Stomach (tissue), 4 donors: ENCODE data around the gene PLPPR2.

Experiments
- CTCF ChIP-seq, 7 experiments: fragments of 450-650 bp in 4 of 7; fragments of 200-600 bp in 3 of 7; sonication (generic) in 3 of 7; IDR thresholded peaks; one replicate each; pipeline ENCODE4 v1.5.1; 2016 to 2019; ENCODE audit warnings: antibody characterized with exemption in 7 of 7, control low read depth in 2 of 7, mild to moderate bottlenecking in 1 of 7
- EP300 ChIP-seq: sonication (generic); formaldehyde crosslinking; IDR thresholded peaks from one replicate; pipeline ENCODE4 v1.6.1; 2017; ENCODE audit warnings: antibody characterized with exemption
- POLR2A ChIP-seq, 4 donors: fragments of 450-650 bp; IDR thresholded peaks; one replicate each; pipeline ENCODE4 v1.6.1; 2016; ENCODE audit warnings: antibody characterized with exemption in 4 of 4, control low read depth in 2 of 4, mild to moderate bottlenecking in 1 of 4, moderate library complexity in 1 of 4

- no peak for TF ChIP-seq POLR2A (IDR thresholded peaks at IDR 0.05)
- no peak for TF ChIP-seq CTCF (IDR thresholded peaks at IDR 0.05)
- TF ChIP-seq EP300 = no peak
These were observed 45.6 kb downstream of the PLPPR2 start for GRCh38 chr19:11400798-11401197.
